SK-N-SH treated with all-trans-retinoic acid at 6 μM for 48 hours (cell line): ENCODE measurements around the gene SPDYE6.

Experiments used
- ARNTL ChIP-seq: fragments of 450-650 bp; formaldehyde crosslinking; IDR thresholded peaks from 2 replicates; pipeline ENCODE4 v1.5.0; 2020; ENCODE audit warnings: low read depth, mild to moderate bottlenecking, moderate library complexity, borderline replicate concordance
- CSDC2 ChIP-seq: fragments of 250-450 bp; sonication (Bioruptor Pico); IDR thresholded peaks from 2 replicates; pipeline ENCODE4 v1.5.0; 2020; ENCODE audit warnings: mild to moderate bottlenecking, moderate library complexity
- ESRRG ChIP-seq: fragments of 250-450 bp; sonication (Bioruptor Pico); IDR thresholded peaks from 2 replicates; pipeline ENCODE4 v1.6.1; 2021; ENCODE audit warnings: mild to moderate bottlenecking
- GLIS3 ChIP-seq: fragments of 250-450 bp; sonication (Bioruptor Pico); IDR thresholded peaks from 2 replicates; pipeline ENCODE4 v1.5.0; 2020; ENCODE audit warnings: mild to moderate bottlenecking, moderate library complexity
- ISL1 ChIP-seq: fragments of 250-450 bp; sonication (Bioruptor Pico); IDR thresholded peaks from 2 replicates; pipeline ENCODE4 v2.1.2; 2022; ENCODE audit warnings: mild to moderate bottlenecking, moderate library complexity
- PPARA ChIP-seq: fragments of 250-450 bp; sonication (Bioruptor Pico); IDR thresholded peaks from 2 replicates; pipeline ENCODE4 v1.5.0; 2020; ENCODE audit warnings: mild to moderate bottlenecking, borderline replicate concordance
- RARB ChIP-seq: fragments of 250-450 bp; sonication (Bioruptor Pico); IDR thresholded peaks from 2 replicates; pipeline ENCODE4 v1.8.0; 2021; ENCODE audit warnings: mild to moderate bottlenecking, moderate library complexity
- SNAI2 ChIP-seq: fragments of 250-450 bp; sonication (Bioruptor Pico); IDR thresholded peaks from 2 replicates; pipeline ENCODE4 v1.5.0; 2020; ENCODE audit warnings: mild to moderate bottlenecking, moderate library complexity
- TCF4 ChIP-seq: fragments of 250-450 bp; sonication (Bioruptor Pico); IDR thresholded peaks from 2 replicates; pipeline ENCODE4 v1.8.0; 2021; ENCODE audit warnings: mild to moderate bottlenecking, moderate library complexity, borderline replicate concordance
- ZC3H10 ChIP-seq: fragments of 250-450 bp; sonication (Bioruptor Pico); IDR thresholded peaks from 2 replicates; pipeline ENCODE4 v1.5.1; 2021; ENCODE audit warnings: mild to moderate bottlenecking, moderate library complexity
- ZNF565 ChIP-seq: fragments of 450-650 bp; formaldehyde crosslinking; conservative IDR thresholded peaks from 2 replicates; pipeline ENCODE4 v1.5.0; 2020; ENCODE audit warnings: low read depth, mild to moderate bottlenecking, moderate library complexity
- TF ChIP-seq, protein P1 (sequence below): fragments of 250-450 bp; sonication (Bioruptor Pico); IDR thresholded peaks from 2 replicates; pipeline ENCODE4 v1.5.1; 2020; ENCODE audit warnings: low read depth, mild to moderate bottlenecking, moderate library complexity
- TF ChIP-seq, protein P2 (sequence below): fragments of 250-450 bp; sonication (Bioruptor Pico); IDR thresholded peaks from 2 replicates; pipeline ENCODE4 v1.8.0; 2020; ENCODE audit warnings: mild to moderate bottlenecking, moderate library complexity, borderline replicate concordance
- TF ChIP-seq, protein P3 (sequence below): fragments of 250-450 bp; sonication (Bioruptor Pico); IDR thresholded peaks from 2 replicates; pipeline ENCODE4 v1.5.0; 2020; ENCODE audit warnings: mild to moderate bottlenecking, moderate library complexity

DNA sequence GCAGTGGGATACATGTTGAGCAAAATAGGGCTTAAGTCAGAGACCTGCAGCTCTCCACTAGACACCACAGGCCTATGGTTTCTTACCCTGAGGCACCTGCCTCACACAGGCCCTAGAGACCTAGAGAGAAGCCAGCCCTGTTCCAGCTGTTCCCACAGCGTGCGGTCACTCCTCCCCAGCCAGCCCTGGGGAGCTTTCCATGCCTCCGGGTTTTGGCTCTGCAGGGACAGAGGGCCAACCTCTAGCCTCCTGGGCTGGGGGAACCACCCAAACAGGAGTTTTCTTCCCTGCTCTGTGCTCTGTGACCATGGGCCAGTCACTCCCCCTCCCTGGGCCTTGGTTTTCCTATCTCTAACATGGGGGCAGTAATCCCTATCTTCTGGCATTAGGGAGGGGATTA lies 36.6 kb downstream of the SPDYE6 start:
- no peak for TF ChIP-seq SNAI2 (CRISPR knock-in tag)
- TF ChIP-seq ZNF565 (CRISPR knock-in tag), result no peak
- TF ChIP-seq, protein P1, sequence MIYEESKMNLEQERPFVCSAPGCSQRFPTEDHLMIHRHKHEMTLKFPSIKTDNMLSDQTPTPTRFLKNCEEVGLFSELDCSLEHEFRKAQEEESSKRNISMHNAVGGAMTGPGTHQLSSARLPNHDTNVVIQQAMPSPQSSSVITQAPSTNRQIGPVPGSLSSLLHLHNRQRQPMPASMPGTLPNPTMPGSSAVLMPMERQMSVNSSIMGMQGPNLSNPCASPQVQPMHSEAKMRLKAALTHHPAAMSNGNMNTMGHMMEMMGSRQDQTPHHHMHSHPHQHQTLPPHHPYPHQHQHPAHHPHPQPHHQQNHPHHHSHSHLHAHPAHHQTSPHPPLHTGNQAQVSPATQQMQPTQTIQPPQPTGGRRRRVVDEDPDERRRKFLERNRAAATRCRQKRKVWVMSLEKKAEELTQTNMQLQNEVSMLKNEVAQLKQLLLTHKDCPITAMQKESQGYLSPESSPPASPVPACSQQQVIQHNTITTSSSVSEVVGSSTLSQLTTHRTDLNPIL (CRISPR knock-in tag), result no peak
- TF ChIP-seq GLIS3 (CRISPR knock-in tag), result no peak
- TF ChIP-seq ISL1 (CRISPR knock-in tag), result no peak
- TF ChIP-seq, protein P2, sequence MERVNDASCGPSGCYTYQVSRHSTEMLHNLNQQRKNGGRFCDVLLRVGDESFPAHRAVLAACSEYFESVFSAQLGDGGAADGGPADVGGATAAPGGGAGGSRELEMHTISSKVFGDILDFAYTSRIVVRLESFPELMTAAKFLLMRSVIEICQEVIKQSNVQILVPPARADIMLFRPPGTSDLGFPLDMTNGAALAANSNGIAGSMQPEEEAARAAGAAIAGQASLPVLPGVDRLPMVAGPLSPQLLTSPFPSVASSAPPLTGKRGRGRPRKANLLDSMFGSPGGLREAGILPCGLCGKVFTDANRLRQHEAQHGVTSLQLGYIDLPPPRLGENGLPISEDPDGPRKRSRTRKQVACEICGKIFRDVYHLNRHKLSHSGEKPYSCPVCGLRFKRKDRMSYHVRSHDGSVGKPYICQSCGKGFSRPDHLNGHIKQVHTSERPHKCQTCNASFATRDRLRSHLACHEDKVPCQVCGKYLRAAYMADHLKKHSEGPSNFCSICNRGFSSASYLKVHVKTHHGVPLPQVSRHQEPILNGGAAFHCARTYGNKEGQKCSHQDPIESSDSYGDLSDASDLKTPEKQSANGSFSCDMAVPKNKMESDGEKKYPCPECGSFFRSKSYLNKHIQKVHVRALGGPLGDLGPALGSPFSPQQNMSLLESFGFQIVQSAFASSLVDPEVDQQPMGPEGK (CRISPR knock-in tag), result no peak
- TF ChIP-seq ARNTL (CRISPR knock-in tag), result no peak
- TF ChIP-seq, protein P3, sequence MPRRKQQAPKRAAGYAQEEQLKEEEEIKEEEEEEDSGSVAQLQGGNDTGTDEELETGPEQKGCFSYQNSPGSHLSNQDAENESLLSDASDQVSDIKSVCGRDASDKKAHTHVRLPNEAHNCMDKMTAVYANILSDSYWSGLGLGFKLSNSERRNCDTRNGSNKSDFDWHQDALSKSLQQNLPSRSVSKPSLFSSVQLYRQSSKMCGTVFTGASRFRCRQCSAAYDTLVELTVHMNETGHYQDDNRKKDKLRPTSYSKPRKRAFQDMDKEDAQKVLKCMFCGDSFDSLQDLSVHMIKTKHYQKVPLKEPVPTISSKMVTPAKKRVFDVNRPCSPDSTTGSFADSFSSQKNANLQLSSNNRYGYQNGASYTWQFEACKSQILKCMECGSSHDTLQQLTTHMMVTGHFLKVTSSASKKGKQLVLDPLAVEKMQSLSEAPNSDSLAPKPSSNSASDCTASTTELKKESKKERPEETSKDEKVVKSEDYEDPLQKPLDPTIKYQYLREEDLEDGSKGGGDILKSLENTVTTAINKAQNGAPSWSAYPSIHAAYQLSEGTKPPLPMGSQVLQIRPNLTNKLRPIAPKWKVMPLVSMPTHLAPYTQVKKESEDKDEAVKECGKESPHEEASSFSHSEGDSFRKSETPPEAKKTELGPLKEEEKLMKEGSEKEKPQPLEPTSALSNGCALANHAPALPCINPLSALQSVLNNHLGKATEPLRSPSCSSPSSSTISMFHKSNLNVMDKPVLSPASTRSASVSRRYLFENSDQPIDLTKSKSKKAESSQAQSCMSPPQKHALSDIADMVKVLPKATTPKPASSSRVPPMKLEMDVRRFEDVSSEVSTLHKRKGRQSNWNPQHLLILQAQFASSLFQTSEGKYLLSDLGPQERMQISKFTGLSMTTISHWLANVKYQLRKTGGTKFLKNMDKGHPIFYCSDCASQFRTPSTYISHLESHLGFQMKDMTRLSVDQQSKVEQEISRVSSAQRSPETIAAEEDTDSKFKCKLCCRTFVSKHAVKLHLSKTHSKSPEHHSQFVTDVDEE (CRISPR knock-in tag), result no peak
- no peak for TF ChIP-seq ZC3H10
- no peak for TF ChIP-seq CSDC2 (CRISPR knock-in tag)
- no peak for TF ChIP-seq PPARA
- TF ChIP-seq RARB (CRISPR knock-in tag), result no peak
- no peak for TF ChIP-seq ESRRG
- TF ChIP-seq TCF4, result no peak
